SH-SY5Y (cell line): ENCODE measurements around the gene NUP214.

ENCODE experiments used
- GATA2 ChIP-seq: IDR thresholded peaks from 2 replicates; pipeline ENCODE4 v1.6.1; 2011; ENCODE audit warnings: mild to moderate bottlenecking, low read depth, low read length
- GATA3 ChIP-seq: IDR thresholded peaks from 2 replicates; pipeline ENCODE4 v1.6.1; 2011; ENCODE audit warnings: low read depth, mild to moderate bottlenecking, low read length, moderate library complexity

Gene NUP214

DNA sequence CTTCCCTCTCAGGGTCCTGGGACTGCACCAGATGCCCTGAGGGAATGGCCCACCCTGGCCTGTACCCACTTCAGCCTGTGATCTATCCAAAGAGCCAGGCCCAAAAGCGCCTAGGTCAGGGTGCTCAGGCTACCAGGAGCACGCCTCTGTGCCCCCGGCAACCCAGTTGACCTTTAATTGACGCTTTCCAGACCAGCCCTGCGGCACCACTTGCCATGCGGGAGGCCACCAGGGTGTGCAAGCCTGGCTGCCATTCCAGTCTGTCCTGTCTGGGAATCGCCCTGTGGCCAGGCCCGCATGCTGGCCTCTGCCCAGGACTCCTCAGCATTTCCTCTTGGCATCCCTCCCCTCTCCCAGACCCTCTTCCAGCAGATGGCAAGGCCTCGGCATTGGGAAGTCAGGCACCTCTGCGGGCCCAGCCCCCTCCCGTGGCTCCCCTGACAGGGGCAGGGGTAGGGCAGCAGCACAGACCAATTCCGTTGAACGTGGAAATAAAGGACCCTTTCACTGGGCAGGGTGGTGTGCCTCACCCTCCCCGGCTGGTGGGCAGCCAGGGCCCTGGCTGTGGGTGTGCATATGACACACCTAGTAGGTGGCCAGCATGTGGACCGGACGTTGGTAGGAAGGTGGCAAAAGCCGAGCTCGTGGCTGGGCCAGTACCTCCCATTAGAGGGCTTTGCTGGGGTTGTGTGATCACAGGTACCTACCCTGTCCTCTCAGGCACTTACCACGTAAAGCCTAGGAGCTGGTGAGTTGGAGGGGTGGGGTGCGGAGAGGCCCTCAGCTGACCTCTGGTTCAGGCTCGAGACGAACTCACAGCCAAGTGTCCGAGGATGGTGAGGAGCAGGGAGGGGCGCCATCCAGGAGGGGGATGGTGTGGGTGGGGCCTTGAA lies 32.6 kb upstream of the NUP214 start:
- no peak for TF ChIP-seq GATA3
- no peak for TF ChIP-seq GATA2

DNA sequence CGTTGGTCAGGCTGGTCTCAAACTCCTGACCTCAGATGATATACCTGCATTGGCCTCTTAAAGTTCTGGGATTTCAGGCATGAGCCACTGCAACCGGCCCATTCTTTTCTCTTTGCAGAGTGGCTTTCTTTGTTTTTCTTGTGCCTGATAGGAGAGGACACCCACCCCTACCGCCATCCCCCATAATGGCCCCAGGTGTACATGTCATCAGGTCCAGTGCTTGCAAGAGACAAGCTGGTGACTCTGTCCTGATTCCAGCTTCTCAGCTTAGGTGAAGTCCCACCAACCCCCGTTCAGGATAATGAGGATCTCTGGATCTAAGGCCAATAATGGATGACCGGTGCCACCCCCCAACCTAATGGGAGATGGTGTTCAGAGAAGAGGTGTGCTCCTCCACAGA lies 31.4 kb upstream of the NUP214 start:
- TF ChIP-seq GATA2 (no peak), GATA3 (no peak)

DNA sequence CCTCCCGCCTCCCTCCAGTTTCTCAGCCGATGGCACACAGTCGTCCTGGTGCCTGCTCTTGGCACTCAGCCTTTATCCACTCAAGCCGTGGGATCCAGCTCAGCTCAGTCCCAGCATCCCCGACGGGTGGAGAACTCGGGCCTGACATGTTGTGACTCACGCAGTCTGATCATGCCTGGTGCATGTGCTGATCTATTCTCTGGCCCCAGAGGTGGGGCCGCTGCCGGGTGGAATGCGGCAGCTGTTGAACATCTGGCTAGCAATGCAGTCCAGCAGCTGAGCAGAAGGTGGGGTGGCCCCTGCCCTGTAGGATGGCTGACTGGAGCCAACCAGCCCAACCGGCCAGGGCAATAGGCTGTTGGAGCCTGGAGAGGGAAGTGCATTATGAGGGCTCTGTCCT lies 30.8 kb upstream of the NUP214 start:
- TF ChIP-seq GATA3 (no peak), GATA2 (no peak)

DNA sequence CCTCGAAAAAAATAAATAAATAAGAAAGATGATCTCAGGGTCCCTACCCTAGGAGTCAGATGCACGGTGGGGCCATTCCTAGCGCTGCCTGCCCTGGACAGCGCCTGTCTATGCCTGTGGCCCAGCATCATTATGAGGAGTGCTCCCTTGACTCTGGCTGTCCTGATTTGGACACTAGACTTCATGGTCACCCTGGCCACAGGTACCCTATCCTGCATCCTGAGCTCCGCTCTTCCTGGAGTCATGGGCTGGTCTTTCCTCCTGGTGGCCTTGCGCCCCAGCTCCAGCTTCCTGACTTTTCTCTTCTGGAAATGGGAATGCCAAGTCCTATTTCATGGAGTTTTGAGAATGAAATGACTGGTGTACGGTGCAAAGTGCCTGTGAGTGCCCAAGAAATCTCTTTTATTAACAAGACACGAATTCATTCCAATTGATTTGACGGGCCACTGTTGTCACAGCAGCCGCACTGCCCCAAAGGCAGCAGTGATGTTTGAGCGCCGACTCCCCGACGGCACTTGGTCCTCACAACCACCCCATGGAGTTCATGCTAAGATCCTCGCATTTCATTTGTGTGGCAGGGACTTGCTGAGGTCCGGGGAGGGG lies 29.6 kb upstream of the NUP214 start:
- TF ChIP-seq GATA3, result no peak
- no peak for TF ChIP-seq GATA2

DNA sequence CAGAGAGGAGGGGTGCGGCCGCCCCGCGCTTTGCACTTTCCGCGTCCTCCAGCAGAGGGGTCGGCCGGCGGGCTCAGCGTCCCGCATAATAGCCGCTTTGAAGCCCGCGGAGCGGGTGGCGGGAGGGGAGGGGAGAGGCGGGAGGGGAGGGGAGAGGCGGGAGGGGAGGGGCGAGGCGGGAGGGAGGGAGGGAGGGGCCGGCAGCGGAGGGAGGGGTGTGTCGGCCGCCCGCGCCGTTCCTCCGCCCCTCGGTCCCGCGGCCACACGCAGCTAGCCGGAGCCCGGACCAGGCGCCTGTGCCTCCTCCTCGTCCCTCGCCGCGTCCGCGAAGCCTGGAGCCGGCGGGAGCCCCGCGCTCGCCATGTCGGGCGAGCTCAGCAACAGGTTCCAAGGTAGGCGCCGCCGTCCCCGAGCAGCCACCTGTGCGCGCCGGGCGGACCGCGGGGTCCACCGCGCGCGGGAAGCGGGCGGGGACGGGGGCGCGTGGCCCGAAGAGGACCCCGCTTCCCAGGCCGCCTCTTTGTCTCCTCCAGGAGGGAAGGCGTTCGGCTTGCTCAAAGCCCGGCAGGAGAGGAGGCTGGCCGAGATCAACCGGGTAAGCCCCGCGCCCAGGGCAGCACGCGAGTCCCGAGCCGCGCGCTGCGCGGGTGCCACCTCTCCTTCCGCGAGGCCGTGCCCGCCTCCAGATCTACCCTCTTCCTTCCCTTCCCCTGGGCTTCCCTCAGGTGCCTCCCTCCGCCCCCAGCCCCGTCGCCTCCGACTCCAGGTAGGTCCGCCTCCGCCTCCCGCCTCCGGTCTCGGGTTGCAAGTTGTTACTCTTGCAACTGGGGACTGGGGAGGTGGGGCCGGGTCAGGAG lies 28.9 kb upstream of the NUP214 start, which contains the start of gene AIF1L:
AIF1L (plus strand) TSS at position 263 of the 857 bp plus-strand sequence; CDS start at position 362, 99 bp downstream.
- TF ChIP-seq GATA2 (no peak), GATA3 (no peak)

DNA sequence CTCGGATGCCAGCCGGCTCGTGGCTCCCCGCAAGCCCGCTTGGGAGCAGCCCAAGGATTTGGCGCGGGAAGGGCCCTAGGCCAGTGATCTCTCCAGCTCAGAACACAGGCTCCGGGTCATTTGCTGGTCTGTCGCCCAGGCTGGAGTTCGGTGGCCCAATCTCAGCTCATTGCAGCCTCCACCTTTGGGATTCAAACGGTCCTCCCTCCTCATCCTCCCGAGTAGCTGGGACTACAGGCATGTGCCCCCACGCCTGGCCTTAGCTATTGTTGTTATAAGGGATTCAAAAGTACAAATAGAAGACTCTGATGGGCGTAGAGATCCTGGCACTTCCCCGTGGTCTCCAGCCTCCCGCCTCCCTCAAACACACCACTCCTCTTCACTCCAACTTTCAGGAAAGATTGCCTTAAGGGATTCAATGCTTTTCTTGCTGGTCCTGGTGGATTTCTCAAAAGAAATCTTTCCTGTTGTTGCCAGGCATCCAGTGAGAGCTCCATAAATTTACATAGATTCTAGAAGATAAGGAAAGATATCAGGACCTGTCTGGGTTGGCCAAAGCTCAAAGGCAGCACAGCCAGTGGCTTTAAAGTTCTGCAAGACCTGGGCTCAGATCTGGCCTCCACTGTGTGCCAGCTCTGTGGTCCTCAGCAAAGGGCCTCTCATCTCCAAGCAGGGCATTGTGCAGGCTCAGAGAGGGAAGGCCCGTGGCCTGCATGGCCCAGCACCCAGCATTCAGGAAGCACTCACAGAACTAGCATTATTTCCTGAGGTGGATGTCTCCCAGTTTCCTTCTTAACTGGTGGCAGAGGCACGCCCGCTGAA lies 28.0 kb upstream of the NUP214 start:
- TF ChIP-seq GATA3, result no peak
- no peak; the same call in 1 of the 2 replicates for TF ChIP-seq GATA2

DNA sequence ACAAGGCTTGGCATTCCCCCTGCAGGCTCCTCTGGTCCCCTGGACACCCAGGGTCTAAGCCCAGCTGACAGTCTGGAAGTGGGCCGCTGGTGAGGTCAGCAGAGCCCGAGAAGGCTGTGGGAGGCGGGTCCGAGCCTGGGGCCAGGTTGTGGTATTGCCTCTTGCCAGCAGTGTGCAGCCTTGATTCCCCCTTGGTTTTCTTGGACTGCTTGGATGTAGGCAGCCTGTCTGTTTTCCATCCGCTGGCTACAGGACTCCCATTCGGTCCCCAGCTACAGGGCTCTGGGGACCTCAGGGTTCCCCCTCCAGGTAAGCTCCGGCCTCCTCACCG lies 27.5 kb upstream of the NUP214 start:
- TF ChIP-seq GATA3 (no peak), GATA2 (no peak)

DNA sequence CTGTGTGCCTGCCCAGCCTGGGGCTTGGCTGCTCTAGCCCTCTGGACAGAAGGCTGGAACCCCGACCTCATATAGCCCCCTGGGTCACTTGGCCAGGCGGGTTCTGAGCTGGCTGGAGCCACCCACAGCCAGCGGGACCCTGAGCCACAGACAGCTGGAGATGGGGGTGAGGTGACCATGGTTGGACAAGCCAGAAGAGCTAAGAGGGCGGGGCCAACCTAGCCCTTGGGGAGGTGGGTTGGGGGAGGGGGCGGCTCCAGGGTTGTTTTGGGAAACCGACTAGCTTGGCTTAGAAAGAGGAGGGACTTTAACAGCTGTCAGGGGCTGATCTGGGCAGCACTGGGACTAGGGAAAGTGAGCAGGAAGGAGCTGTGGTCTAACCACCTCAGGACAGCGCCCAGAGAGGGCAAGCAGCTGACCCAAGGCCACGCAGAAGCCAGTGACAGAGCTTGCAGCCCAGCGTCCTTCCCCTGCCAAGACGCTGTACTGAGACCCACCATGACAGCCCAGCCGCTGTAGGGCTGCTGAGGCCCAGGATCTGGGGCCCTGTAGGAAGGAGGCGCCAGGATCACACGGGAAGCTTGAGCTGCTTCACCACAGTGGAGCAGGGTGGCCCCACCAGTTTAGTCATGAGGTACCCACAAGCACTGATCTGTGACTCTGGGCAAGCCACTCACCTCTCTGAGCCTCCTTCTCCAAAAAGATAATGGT lies 26.8 kb upstream of the NUP214 start:
- TF ChIP-seq GATA3 (no peak), GATA2 (no peak)

DNA sequence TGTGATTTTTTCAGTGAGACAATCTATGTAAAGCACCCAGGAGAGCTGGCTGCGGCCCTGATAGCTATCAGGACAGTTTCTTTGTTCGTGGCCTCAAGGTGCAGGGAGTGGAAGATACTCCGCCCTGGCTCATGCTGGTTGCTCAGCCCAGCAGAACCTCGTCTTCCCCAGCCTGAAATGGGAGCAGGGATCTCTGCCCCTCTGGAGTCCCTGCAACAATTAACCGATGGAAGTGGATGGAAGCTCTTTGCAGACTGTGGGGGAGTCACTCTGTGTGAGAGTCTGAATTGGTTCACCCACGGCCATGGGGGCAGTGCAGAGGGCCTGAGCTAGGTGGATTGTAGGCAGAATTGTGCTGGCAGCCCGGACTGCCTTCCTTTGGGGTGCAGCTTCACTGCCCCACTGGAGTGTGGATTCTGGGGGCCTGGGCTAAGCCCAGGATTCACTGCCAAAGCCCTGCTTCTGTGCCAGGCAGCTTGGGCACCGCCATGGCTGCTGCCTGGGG lies 26.2 kb upstream of the NUP214 start:
- no peak for TF ChIP-seq GATA2
- no peak for TF ChIP-seq GATA3

DNA sequence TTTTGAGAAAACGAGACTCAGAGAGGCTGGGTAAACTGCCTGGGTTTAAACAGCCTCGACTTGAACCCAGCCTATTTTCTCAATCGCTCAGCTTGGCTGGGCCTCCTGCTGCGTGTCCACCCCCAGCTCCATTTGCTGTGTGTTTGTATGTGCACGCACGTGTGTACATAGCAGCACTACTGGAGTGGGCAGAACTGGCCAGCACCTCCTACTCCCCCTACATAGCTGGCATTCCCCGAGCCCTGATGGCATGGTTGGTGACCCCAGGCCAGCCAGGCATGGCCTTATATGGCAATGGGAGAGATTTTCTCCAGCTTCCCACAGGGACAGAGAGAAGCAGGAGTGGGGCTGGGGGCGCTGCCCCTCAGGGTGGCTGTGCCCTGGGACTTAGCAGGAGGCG lies 24.9 kb upstream of the NUP214 start:
- TF ChIP-seq GATA3, result no peak
- no peak for TF ChIP-seq GATA2

DNA sequence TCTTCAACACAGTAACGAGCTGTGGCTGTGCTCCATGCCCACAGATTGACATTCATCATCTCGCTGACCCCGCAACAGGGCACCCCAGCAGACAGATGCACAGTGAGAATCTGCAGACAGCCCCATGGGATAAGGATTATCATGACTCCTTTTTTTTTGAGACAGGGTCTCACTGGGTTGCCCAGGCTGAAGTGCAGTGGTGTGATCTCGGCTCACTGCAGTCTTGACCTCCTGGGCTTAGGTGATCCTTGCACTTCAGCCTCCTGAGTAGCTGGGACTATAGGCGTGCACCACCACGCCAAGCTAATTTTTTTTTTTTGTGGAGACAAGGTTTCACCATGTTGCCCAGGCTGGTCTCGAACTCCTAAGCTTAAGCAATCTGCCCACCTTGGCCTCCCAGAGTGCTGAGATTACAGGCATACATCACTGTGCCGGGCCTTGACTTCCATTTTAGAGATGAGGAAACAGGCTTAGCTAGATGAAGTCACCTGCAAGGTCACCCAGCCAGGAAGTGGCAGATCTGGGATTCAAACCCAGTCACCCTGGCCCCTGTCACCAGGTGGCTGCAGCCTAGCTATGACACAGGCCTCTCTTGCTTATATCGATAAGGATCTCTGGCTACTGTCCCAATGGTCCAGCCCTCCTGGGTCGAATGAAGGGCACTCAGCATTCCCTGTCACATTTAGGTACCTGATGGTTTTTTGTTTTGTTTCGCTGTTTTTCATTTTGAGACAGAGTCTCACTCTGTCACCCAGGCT lies 24.0 kb upstream of the NUP214 start:
- TF ChIP-seq GATA2, result peak; percentile 91
- no peak; the same call in 1 of the 2 replicates for TF ChIP-seq GATA3

DNA sequence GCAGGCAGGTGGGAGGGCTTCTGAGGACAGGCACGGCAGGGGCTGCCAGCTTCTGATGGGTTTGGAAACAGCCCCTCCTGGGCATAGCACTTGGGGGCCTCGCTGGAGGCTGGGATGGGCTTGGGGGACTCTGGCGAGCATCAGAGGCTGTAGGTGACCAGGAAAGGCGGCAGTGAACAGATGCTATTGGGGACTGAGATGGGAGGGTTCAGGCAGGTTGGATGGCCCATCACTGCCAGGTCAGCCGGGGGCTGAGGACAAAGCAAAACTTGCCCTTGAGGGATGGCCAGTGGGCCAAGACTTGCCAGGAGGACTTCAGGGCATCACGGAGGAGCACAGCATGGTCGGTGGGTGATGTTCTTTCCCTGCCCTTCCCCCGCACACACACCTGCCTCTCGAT lies 22.4 kb upstream of the NUP214 start:
- TF ChIP-seq GATA2, result no peak
